Measurements from ENCODE around the gene SPINT3.
"Not testable (repeated sequence)": the region's sequence is repeated elsewhere in the genome, so short reads cannot be mapped to it uniquely, and the experiment has no call there.

DNA sequence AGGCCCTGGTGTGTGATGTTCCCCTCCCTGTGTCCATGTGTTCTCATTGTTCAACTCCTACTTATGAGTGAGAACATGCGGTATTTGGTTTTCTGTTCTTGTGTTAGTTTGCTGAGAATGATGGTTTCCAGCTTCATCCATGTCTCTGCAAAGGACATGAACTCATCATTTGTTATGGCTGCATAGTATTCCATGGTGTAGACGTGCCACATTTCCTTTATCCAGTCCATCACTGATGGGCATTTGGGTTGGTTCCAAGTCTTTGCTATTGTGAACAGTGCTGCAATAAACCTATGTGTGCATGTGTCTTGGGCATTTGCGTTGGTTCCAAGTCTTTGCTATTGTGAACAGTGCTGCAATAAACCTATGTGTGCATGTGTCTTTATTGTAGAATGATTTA, 43.1 kb downstream of the SPINT3 start:
- TF ChIP-seq, protein P1, sequence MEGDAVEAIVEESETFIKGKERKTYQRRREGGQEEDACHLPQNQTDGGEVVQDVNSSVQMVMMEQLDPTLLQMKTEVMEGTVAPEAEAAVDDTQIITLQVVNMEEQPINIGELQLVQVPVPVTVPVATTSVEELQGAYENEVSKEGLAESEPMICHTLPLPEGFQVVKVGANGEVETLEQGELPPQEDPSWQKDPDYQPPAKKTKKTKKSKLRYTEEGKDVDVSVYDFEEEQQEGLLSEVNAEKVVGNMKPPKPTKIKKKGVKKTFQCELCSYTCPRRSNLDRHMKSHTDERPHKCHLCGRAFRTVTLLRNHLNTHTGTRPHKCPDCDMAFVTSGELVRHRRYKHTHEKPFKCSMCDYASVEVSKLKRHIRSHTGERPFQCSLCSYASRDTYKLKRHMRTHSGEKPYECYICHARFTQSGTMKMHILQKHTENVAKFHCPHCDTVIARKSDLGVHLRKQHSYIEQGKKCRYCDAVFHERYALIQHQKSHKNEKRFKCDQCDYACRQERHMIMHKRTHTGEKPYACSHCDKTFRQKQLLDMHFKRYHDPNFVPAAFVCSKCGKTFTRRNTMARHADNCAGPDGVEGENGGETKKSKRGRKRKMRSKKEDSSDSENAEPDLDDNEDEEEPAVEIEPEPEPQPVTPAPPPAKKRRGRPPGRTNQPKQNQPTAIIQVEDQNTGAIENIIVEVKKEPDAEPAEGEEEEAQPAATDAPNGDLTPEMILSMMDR (IDR thresholded peaks at IDR 0.05; ENCODE audit: insufficient read depth, low read depth, low read length), result not testable (repeated sequence)
- TF ChIP-seq EZH2 (IDR thresholded peaks at IDR 0.05; ENCODE audit: insufficient read depth, low read length), result not testable (repeated sequence)
